IPS DF 6.9 (cell line): ENCODE measurements around the gene CA6.
"Not testable (repeated sequence)": the region's sequence is repeated elsewhere in the genome, so short reads cannot be mapped to it uniquely, and the experiment has no call there.

Source experiments
- DNase-seq: peaks from one replicate; pipeline ENCODE4 v3.0.0-alpha.2; 2013; ENCODE audit warnings: low read depth, low spot score
- H3K27ac ChIP-seq: one replicate; pipeline ENCODE4 v1.5.1; 2013; ENCODE audit warnings: low read length, control low read depth
- H3K27me3 ChIP-seq: 2 replicates; pipeline ENCODE4 v1.6.1; 2013; ENCODE audit warnings: mild to moderate bottlenecking, low read length; ENCODE audit not compliant: control insufficient read depth, insufficient read depth
- H3K36me3 ChIP-seq: 2 replicates; pipeline ENCODE4 v1.6.1; 2013; ENCODE audit warnings: low read length; ENCODE audit not compliant: control insufficient read depth, insufficient read depth
- H3K4me1 ChIP-seq: 2 replicates; pipeline ENCODE4 v1.6.1; 2013; ENCODE audit warnings: low read length; ENCODE audit not compliant: control insufficient read depth, insufficient read depth
- H3K4me3 ChIP-seq: 2 replicates; pipeline ENCODE4 v1.5.1; 2013; ENCODE audit warnings: mild to moderate bottlenecking, low read length
- H3K9me3 ChIP-seq: 2 replicates; pipeline ENCODE4 v1.6.1; 2013; ENCODE audit warnings: low read length, inconsistent platforms; ENCODE audit not compliant: control insufficient read depth, insufficient read depth
- WGBS: extraction: QIAGEN DNeasy Blood & Tissue Kit; methylation state at CpG from one replicate; pipeline ENCODE4 v1.1.7; 2013; ENCODE audit warnings: mixed read lengths, missing lambda C conversion rate; ENCODE audit not compliant: insufficient read length, insufficient coverage; 5-methylcytosine and 5-hydroxymethylcytosine counted together

The CA6 gene

DNA sequence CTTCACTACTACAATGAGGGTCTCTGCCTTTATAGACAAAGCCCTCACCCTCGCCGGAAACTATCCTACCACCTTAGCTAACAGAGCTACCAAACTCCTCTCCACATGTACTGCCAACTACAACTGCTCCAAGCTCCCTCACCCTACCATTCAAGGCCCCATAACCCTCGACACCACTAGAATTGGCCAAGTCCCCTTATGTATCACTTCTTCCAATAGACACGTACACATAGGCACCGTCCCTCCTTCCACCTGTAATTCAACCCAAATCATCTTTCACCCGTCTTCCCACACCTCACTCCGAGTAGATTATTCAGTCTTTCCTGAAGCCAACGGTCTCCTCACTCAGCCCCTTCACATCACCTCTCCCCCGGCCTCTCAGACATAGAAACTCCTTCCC lies 19.7 kb upstream of the CA6 start:
- no peak overlapping the region for H3K27ac ChIP-seq
- H3K4me3 ChIP-seq: no peak overlapping the region
- no peaks in the 10 kb centered on the region for H3K4me1 ChIP-seq
- no peak for DNase-seq
- H3K9me3 ChIP-seq: no peaks in the 10 kb centered on the region
- no peaks in the 10 kb centered on the region for H3K36me3 ChIP-seq
- 100% methylated on average over 4 of the region's 9 CpGs for WGBS
- no peaks in the 10 kb centered on the region for H3K27me3 ChIP-seq

DNA sequence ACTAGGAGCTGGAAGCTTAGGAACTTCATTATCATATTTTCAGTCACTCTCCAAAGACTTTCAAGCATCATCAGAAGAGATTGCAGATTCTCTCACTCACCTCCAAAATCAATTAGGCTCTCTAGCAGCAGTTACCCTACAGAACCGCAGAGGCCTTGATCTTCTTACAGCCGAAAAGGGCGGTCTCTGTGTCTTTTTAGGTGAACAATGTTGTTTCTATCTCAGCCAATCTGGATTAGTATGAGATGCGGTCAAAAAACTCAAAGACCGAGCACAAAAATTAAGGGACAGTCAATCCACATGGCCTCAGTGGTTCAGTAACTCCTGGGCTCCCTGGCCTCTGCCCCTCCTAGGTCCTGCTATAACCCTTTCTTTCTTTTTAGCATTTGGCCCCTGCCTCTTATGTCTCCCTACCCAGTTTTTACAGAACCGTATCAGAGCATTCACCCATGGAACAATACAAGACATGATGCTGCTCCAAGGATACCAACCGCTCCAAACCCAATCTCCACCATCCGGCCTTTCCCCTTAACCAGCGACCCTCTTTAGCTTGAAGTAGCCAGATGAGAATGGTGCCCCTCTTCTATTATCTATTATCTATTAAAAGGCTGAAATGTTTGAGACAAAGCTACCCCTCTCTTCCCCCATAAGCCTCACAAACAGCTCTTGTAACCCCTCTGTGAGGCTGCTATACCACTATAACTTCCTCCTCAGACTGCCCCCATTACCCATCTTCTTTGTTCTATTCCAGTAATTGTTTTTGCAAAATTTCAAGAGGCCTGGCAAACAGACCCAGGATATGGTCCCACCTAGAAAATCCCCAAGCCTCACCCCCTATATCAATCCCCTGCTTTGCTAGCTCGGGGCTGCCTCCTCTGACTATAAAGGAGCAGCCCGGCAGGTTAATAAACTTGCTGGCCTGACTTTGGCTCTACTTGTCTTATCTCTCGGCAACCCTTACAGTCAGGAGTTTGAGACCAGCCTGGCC lies 18.7 kb upstream of the CA6 start:
- H3K36me3 ChIP-seq: no peaks in the 10 kb centered on the region
- no CpG with 5 or more reads among the region's 12 CpGs for WGBS

DNA sequence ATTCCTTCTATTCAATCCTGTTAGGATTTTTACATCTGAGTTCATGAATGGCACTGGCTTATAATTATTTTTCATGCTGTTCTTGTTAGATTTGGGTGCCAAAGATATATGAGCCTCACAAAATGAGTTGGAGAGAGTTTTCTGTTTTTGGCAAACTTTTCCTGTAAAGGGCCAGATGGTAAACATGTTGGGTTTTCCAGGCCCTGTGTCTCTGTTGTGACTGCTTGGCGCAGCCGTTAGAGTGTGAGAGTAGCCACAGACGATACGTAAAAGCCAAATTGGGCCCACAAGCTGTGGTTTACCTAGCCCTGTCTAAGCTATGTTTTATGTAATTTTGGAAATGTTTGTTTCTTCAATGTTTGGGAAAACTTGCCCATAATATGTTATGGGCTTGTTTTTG lies 15.6 kb upstream of the CA6 start:
- DNase-seq: no peak
- Histone ChIP-seq H3K27ac (no peak overlapping the region), H3K36me3 (no peaks in the 10 kb centered on the region), H3K9me3 (no peaks in the 10 kb centered on the region), H3K4me3 (no peak overlapping the region), H3K27me3 (no peaks in the 10 kb centered on the region), H3K4me1 (no peaks in the 10 kb centered on the region)
- no CpG with 5 or more reads among the region's 4 CpGs for WGBS

More for the DNA sequence above, 18.7 kb upstream of the CA6 start:
- H3K27me3 ChIP-seq: no peaks in the 10 kb centered on the region
- no peak overlapping the region for H3K27ac ChIP-seq
- H3K4me1 ChIP-seq: no peaks in the 10 kb centered on the region
- H3K4me3 ChIP-seq: no peak overlapping the region
- no peaks in the 10 kb centered on the region for H3K9me3 ChIP-seq
- DNase-seq: no peak

DNA sequence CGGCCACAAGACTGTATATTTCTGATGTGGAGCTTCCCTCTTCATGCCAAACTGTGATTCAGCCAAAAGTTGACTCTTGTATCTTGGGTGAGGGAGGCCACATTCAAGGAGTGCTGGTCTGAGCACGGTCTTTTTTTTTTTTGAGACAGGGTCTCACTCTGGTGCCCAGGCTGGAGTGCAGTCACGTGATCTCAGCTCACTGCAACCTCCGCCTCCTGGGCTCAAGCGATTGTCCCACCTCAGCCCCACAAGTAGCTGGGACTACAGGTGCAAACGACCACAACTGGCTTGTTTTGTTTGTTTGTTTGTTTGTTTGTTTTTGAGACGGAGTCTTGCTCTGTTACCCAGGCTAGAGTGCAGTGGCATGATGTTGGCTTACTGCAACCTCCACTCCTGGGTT lies 8.6 kb upstream of the CA6 start:
- H3K4me1 ChIP-seq, H3K27me3 ChIP-seq, H3K9me3 ChIP-seq, H3K27ac ChIP-seq, DNase-seq, H3K4me3 ChIP-seq, H3K36me3 ChIP-seq: not testable (repeated sequence)
- WGBS: no CpG with 5 or more reads among the region's 7 CpGs

DNA sequence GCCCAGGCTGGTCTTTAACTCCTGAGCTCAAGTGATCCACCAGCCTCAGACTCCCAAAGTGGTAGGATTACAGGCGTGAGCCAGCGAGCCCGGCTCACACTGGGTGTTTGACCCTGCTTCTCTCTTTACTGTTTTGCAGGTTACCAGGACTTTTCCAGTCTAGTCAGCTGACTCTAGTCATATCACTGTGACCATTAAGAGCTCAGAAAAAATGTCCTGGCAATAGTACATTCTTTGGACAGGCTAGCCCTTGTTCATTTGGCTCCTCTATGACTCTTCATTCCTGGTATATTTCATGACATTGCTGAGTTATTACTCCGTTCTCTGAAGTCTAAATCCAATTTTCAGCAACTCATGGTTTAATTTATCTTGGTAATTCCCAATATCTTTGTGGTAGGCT lies 8.0 kb upstream of the CA6 start:
- WGBS: no CpG with 5 or more reads among the region's 4 CpGs
- Histone ChIP-seq H3K36me3 (no peaks in the 10 kb centered on the region), H3K27me3 (no peaks in the 10 kb centered on the region), H3K27ac (no peak overlapping the region), H3K4me1 (no peaks in the 10 kb centered on the region), H3K9me3 (no peaks in the 10 kb centered on the region), H3K4me3 (no peak overlapping the region)
- no peak for DNase-seq

DNA sequence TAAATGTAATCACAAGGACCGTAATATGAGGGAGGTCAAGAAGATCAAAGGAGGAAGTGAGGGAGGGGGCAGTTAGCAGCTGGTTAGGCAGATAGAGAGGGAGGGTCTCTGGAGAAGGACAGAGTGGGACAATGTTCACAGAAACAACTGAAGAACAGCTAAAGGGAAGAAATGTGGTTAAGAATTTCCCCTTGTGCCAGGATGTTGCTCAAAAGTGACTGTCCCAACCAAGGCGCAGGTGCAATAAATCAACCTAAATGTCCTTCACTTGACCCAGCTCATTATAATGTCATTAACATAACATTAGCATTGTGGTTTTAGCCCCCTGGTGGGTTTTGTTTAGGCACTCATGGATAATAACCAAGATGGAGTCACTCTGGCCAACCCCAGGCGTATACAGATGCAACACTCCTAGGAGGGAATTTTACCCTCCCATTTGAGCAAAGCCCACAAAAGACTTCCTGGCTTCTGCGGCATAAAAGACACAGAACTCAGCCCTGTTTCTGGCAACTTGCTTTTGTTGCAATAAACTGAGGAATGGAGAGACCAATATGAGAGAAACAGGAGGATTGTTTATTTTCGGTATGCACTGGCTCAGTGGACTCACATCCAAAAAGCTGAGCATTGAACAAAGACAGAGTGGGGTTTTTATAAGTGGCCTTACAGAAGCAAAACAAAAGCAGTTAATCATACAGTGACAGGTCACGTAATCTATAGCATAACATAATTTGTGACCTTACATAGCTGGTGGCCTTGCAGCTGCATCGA lies 7.3 kb upstream of the CA6 start:
- Histone ChIP-seq H3K27ac (no peak overlapping the region), H3K9me3 (no peaks in the 10 kb centered on the region), H3K4me3 (no peak overlapping the region), H3K27me3 (no peaks in the 10 kb centered on the region), H3K36me3 (no peaks in the 10 kb centered on the region), H3K4me1 (peaks cover 4% of the 10 kb centered on the region)
- DNase-seq: no peak
- no CpG with 5 or more reads among the region's 7 CpGs for WGBS

DNA sequence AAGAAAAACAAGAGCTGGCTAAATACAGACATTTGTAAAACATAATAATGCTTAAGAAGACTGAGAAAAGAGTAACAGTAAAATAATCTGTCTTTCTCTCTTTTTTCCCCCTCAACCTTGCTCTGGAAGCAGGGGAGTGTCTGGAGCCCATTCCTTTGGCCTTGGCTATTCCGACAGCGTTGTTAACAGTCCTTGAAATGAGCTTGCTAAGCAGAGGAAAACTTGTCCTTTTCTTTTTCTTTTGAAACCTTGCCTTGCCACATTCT lies 6.7 kb upstream of the CA6 start:
- WGBS: no CpG with 5 or more reads among the region's 2 CpGs
- no peaks in the 10 kb centered on the region for H3K27me3 ChIP-seq
- peaks cover 7% of the 10 kb centered on the region for H3K4me1 ChIP-seq

DNA sequence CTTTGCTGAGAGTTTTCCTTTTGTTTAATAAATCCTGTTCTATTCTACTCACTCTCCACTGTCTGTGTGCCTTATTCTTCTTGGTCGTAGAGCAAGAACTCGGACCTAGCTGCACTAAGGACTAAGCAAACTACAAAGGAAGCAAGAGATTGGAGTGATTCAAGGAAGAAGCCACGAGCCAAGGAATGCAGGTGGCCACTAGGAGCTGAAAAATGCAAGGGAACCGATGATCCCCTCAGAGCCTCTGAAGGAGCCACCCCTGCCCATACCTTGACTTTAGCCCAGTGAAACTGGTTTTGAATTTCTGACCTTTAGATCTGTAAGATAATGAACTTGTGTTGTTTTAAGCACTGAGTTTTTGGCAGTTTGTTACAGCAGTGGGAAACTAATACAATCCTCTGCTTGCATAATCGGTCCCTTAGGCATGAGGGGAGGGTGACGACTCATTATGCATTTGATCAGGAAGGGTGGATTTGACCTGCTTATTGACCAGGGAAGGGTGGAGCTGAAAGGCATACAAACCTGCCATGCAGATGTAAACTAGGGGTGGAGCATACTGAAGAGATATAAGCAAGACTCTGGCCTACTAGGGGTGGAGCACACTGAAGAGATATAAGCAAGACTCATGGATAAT lies 6.2 kb upstream of the CA6 start:
- Histone ChIP-seq H3K36me3 (no peaks in the 10 kb centered on the region), H3K27me3 (no peaks in the 10 kb centered on the region), H3K4me3 (no peak overlapping the region), H3K9me3 (no peaks in the 10 kb centered on the region), H3K4me1 (peaks cover 7% of the 10 kb centered on the region), H3K27ac (no peak overlapping the region)
- no peak for DNase-seq
- no CpG with 5 or more reads among the region's 6 CpGs for WGBS

More for the DNA sequence above, 6.7 kb upstream of the CA6 start:
- no peak for DNase-seq
- H3K9me3 ChIP-seq: no peaks in the 10 kb centered on the region
- H3K27ac ChIP-seq: no peak overlapping the region
- H3K4me3 ChIP-seq: no peak overlapping the region
- H3K36me3 ChIP-seq: no peaks in the 10 kb centered on the region

DNA sequence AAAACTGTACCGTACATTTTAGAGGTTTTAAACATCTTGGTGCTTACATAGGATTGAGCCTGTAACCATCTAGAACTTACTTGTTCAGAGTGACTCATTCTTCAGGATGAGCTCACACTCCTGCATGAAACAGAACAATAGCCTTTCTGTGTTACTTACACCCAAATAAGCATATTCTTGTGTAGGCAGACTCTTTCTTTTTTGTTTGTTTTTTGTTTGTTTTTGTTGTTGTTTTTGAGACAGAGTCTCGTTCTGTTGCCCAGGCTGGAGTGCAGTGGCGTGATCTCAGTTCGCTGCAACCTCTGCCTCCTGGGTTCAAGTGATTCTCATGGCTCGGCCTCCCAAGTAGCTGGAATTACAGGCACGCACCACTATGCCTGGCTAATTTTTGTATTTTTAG lies 3.8 kb upstream of the CA6 start:
- WGBS: no CpG with 5 or more reads among the region's 6 CpGs
- Histone ChIP-seq H3K27me3 (no peaks in the 10 kb centered on the region), H3K4me1 (peaks cover 8% of the 10 kb centered on the region), H3K36me3 (no peaks in the 10 kb centered on the region), H3K27ac (no peak overlapping the region), H3K4me3 (no peak overlapping the region), H3K9me3 (no peaks in the 10 kb centered on the region)
- no peak for DNase-seq

DNA sequence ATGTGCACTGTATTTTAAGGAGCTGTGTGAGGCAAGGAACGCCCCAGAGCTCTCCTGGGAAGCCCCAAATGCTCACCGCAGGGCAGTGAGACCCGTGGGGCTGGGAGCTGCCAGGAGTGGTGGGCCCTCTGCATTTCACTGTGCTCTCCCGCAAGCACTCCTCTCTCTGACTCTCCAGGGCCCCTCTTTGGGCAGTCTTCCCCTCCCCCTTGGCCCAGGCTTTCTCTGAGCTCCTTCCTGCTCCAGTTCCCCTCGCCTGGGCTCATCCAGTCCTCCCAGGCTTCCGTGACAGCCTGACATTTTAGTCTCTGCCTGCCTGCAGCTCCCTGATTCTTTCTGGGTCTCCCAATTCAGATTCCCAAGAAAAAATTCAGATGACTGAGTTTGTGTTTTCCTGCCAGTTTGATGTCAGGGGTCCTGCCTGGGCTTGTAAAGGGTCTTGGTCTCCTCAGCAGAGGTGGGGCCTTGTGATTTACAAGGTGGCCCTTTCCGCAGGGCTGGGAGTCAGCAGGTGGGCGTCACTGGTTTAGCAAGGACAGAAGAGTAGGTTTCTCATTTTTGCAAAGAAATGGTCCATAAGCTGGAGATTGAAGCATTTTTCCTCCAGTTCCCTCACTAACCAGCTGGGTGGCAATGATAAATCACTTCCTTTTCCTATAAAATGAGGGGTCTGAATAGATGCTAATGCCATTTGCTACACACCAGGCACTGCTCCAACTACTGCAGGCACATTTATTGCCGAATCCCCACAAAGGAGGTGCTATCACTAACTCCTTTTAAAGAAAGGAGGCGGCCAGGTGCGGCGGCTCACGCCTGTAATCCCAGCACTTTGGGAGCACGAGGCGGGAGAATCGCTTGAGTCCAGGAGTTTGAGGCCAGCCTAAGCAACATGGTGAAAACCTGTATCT lies 1.9 kb upstream of the CA6 start:
- no peak for DNase-seq
- Histone ChIP-seq H3K4me1 (peaks cover 8% of the 10 kb centered on the region), H3K27me3 (no peaks in the 10 kb centered on the region), H3K27ac (no peak overlapping the region), H3K4me3 (no peak overlapping the region), H3K9me3 (no peaks in the 10 kb centered on the region), H3K36me3 (no peaks in the 10 kb centered on the region)
- no CpG with 5 or more reads among the region's 16 CpGs for WGBS
